VCaP (cell line): Measurements from ENCODE around the gene CCDC57.
"Not testable (repeated sequence)": the region's sequence is repeated elsewhere in the genome, so short reads cannot be mapped to it uniquely, and the experiment has no call there.

Source experiments
- H3K27ac ChIP-seq: fragments of 450-650 bp; 2 replicates; pipeline ENCODE4 v1.5.1; 2017
- TF ChIP-seq, protein P1 (sequence below): fragments of 450-650 bp; conservative IDR thresholded peaks from 2 replicates; pipeline ENCODE4 v1.5.1; 2017; ENCODE audit warnings: mild to moderate bottlenecking, moderate library complexity

Gene CCDC57

DNA sequence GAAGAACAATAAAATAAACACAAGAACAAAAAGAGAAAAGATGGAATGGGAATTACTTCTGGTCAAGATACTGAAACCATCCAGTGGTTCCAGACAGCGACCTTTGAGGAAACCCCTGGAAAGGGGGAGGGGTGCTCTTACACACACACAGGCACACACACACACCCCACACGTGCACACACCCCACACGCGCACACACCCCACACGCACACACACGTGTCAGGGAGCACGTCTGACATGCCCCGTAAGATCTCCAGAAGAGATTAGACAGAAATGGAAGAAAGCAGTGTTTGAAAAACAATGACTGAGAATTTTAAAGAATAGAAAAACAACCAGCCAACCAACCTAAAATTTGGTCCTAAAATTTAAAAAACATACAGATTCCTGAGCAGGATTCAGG is 69.3 kb downstream of the CCDC57 start:
- no peak overlapping the region for H3K27ac ChIP-seq
- TF ChIP-seq, protein P1, sequence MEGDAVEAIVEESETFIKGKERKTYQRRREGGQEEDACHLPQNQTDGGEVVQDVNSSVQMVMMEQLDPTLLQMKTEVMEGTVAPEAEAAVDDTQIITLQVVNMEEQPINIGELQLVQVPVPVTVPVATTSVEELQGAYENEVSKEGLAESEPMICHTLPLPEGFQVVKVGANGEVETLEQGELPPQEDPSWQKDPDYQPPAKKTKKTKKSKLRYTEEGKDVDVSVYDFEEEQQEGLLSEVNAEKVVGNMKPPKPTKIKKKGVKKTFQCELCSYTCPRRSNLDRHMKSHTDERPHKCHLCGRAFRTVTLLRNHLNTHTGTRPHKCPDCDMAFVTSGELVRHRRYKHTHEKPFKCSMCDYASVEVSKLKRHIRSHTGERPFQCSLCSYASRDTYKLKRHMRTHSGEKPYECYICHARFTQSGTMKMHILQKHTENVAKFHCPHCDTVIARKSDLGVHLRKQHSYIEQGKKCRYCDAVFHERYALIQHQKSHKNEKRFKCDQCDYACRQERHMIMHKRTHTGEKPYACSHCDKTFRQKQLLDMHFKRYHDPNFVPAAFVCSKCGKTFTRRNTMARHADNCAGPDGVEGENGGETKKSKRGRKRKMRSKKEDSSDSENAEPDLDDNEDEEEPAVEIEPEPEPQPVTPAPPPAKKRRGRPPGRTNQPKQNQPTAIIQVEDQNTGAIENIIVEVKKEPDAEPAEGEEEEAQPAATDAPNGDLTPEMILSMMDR = no peak

- not testable (repeated sequence) for H3K27ac ChIP-seq
These were observed 72.7 kb downstream of the CCDC57 start for GRCh38 chr17:82139961-82140360.

- TF ChIP-seq, protein P1 = no peak
These were observed 74.1 kb downstream of the CCDC57 start for GRCh38 chr17:82138511-82138992.

DNA sequence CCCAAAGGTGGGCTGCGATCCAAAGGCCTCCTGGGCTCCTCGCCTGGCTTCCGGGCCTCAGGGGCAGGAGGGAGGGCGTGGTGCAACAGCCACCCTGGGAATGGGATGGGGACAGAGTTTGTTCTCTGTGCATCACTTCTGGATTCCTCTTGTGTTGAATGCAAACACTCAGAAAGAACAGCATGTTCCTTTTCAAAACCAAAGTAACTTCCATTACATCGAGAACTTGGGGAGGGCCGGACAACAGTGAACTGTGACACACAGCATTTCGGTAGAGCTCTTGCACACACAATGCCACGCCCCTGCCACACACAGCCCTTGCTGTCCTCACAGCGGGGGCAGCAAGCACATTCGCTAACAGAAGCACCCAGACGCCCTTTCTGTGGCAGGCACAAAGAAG is 78.5 kb downstream of the CCDC57 start:
- TF ChIP-seq, protein P1 = no peak
- H3K27ac ChIP-seq = peak overlapping the region; percentile 83

More at GRCh38 chr17:82138511-82138992, 74.1 kb downstream of the CCDC57 start:
- H3K27ac ChIP-seq = no peak overlapping the region

GRCh38 chr17:82133166-82133953 is 79.3 kb downstream of the CCDC57 start:
- peak overlapping the region; percentile 83 for H3K27ac ChIP-seq

GRCh38 chr17:82129095-82129494 is 83.5 kb downstream of the CCDC57 start:
- TF ChIP-seq, protein P1 = no peak
- no peak overlapping the region for H3K27ac ChIP-seq

- TF ChIP-seq, protein P1 = no peak
- H3K27ac ChIP-seq = no peak overlapping the region
These were observed 84.4 kb downstream of the CCDC57 start for GRCh38 chr17:82128287-82128686.

- no peak overlapping the region for H3K27ac ChIP-seq
- TF ChIP-seq, protein P1 = no peak
These were observed 84.9 kb downstream of the CCDC57 start for GRCh38 chr17:82127704-82128103.
